ENCODE data around the gene SLC7A1. TPM values are rescaled to one million over a fixed set of nuclear protein-coding genes. Genes with fewer than 3 reads are reported as not detected.

SLC7A1 gene
- total RNA-seq, 2 donors from 2014 or later = 19.1 to 35.3 TPM

- Histone ChIP-seq H3K4me3 (no peak overlapping the region), H3K36me3 (no peaks in the 10 kb centered on the region), H3K4me1 (replicated peaks) (no peaks in the 10 kb centered on the region), H3K27ac (no peak overlapping the region), H3K9me3 (no peaks in the 10 kb centered on the region), H3K27me3 (replicated peaks; ENCODE audit: insufficient read depth) (no peaks in the 10 kb centered on the region)
- intact Hi-C loops (cut with DNase I) = no loop called here
- TF ChIP-seq POLR2A (IDR thresholded peaks at IDR 0.05) (no peak), POLR2AphosphoS5 (IDR thresholded peaks at IDR 0.05) (no peak), CTCF (IDR thresholded peaks at IDR 0.05) (no peak)
- WGBS = 91% methylated on average over 8 of the region's 8 CpGs
- no peak for DNase-seq (ENCODE audit: low spot score)
Observed at GRCh38 chr13:29546662-29547061, 48.8 kb downstream of the SLC7A1 start.

GRCh38 chr13:29545988-29546387 is 49.5 kb downstream of the SLC7A1 start:
- no peak overlapping the region for H3K27ac ChIP-seq
- H3K36me3 ChIP-seq = no peaks in the 10 kb centered on the region
- H3K4me1 ChIP-seq (replicated peaks) = no peaks in the 10 kb centered on the region
- 88% methylated on average over 8 of the region's 8 CpGs for WGBS
- TF ChIP-seq POLR2A (IDR thresholded peaks at IDR 0.05) (no peak), CTCF (IDR thresholded peaks at IDR 0.05) (no peak), POLR2AphosphoS5 (IDR thresholded peaks at IDR 0.05) (no peak)
- intact Hi-C loops (cut with DNase I) = no loop called here
- no peaks in the 10 kb centered on the region for H3K27me3 ChIP-seq (replicated peaks; ENCODE audit: insufficient read depth)
- no peak for DNase-seq (ENCODE audit: low spot score)
- H3K4me3 ChIP-seq = no peak overlapping the region
- no peaks in the 10 kb centered on the region for H3K9me3 ChIP-seq

- H3K4me3 ChIP-seq = no peak overlapping the region
Observed at GRCh38 chr13:29543230-29544215, 52.0 kb downstream of the SLC7A1 start.

GRCh38 chr13:29542381-29542780 is 53.1 kb downstream of the SLC7A1 start:
- H3K4me3 ChIP-seq = no peak overlapping the region
- peaks cover 4% of the 10 kb centered on the region for H3K4me1 ChIP-seq (replicated peaks)
- H3K36me3 ChIP-seq = no peaks in the 10 kb centered on the region
- intact Hi-C loops (cut with DNase I) = no loop called here
- WGBS = 96% methylated on average over 8 of the region's 8 CpGs
- no peaks in the 10 kb centered on the region for H3K9me3 ChIP-seq
- H3K27me3 ChIP-seq (replicated peaks; ENCODE audit: insufficient read depth) = no peaks in the 10 kb centered on the region
- TF ChIP-seq CTCF (IDR thresholded peaks at IDR 0.05) (no peak), POLR2AphosphoS5 (IDR thresholded peaks at IDR 0.05) (no peak), POLR2A (IDR thresholded peaks at IDR 0.05) (no peak)
- H3K27ac ChIP-seq = no peak overlapping the region
- no peak for DNase-seq (ENCODE audit: low spot score)

More at GRCh38 chr13:29543230-29544215, 52.0 kb downstream of the SLC7A1 start:
- no peaks in the 10 kb centered on the region for H3K36me3 ChIP-seq
- H3K9me3 ChIP-seq = no peaks in the 10 kb centered on the region
- no peak overlapping the region for H3K27ac ChIP-seq
- no peak for TF ChIP-seq CTCF (IDR thresholded peaks at IDR 0.05)
- intact Hi-C loops (cut with DNase I) = no loop called here
- DNase-seq (ENCODE audit: low spot score) = no peak
- WGBS = 85% methylated on average over 16 of the region's 16 CpGs
- peaks cover 4% of the 10 kb centered on the region for H3K4me1 ChIP-seq (replicated peaks)
- no peaks in the 10 kb centered on the region for H3K27me3 ChIP-seq (replicated peaks; ENCODE audit: insufficient read depth)

GRCh38 chr13:29541400-29541799 is 54.1 kb downstream of the SLC7A1 start:
- H3K9me3 ChIP-seq = no peaks in the 10 kb centered on the region
- H3K4me3 ChIP-seq = no peak overlapping the region
- no peak overlapping the region for H3K27ac ChIP-seq
- no peak for DNase-seq (ENCODE audit: low spot score)
- 95% methylated on average over 4 of the region's 4 CpGs for WGBS
- no peaks in the 10 kb centered on the region for H3K27me3 ChIP-seq (replicated peaks; ENCODE audit: insufficient read depth)
- H3K36me3 ChIP-seq = no peaks in the 10 kb centered on the region
- intact Hi-C loops (cut with DNase I) = no loop called here
- TF ChIP-seq CTCF (IDR thresholded peaks at IDR 0.05) (no peak), POLR2AphosphoS5 (IDR thresholded peaks at IDR 0.05) (no peak), POLR2A (IDR thresholded peaks at IDR 0.05) (no peak)
- peaks cover 4% of the 10 kb centered on the region for H3K4me1 ChIP-seq (replicated peaks)
